WTC11 (cell line): ENCODE data around the gene IL36RN. TPM values are rescaled to one million over a fixed set of nuclear protein-coding genes. Genes with fewer than 3 reads are reported as not detected.

Experiments
- ATAC-seq: fragments of 200-7000 bp; cut with Tn5 transposase; 2 replicates; pipeline ENCODE4 v1.10.0; 2021; ENCODE audit warnings: mild to moderate bottlenecking, moderate library complexity
- Bru-seq: library from RNA; stranded (reverse); fragments of 400-500 nt; gene quantifications from one replicate; lab custom pipeline; 2021; lab: Mats Ljungman, UMichigan
- CTCF ChIA-PET: fragments of 300-600 bp; sonication (Branson Sonifier 250); formaldehyde crosslinking; loops from one replicate; lab custom pipeline; 2021; ENCODE audit warnings: antibody characterized with exemption; lab: Charles Lee
- POLR2A ChIA-PET: fragments of 350-600 bp; sonication (Branson Sonifier 250); formaldehyde crosslinking; loops from one replicate; lab custom pipeline; 2021; ENCODE audit warnings: antibody characterized with exemption; lab: Charles Lee
- DNase-seq: peaks from one replicate; pipeline ENCODE4 v3.0.0; 2021; ENCODE audit warnings: low spot score
- H3K27ac Mint-ChIP-seq: 2 replicates; pipeline ENCODE4 v1.8.0; 2021; ENCODE audit warnings: mixed read lengths
- H3K27me3 Mint-ChIP-seq: 2 replicates; pipeline ENCODE4 v1.8.0; 2021; ENCODE audit warnings: low read depth, mild to moderate bottlenecking, moderate library complexity, mixed read lengths
- H3K36me3 Mint-ChIP-seq: 2 replicates; pipeline ENCODE4 v1.8.0; 2021; ENCODE audit warnings: mixed read lengths
- H3K4me1 Mint-ChIP-seq: 2 replicates; pipeline ENCODE4 v1.8.0; 2022; ENCODE audit warnings: mixed read lengths
- H3K4me3 Mint-ChIP-seq: 2 replicates; pipeline ENCODE4 v1.8.0; 2021; ENCODE audit warnings: mild to moderate bottlenecking, moderate library complexity, mixed read lengths
- H3K9me3 Mint-ChIP-seq: 2 replicates; pipeline ENCODE4 v1.8.0; 2021; ENCODE audit warnings: mixed read lengths
- ATF1 ChIP-seq: sonication (generic); formaldehyde crosslinking; IDR thresholded peaks from 2 replicates; pipeline ENCODE4 v1.8.1; 2023; ENCODE audit warnings: mild to moderate bottlenecking, moderate library complexity, missing genetic modification reagents
- CBFB ChIP-seq: sonication (generic); formaldehyde crosslinking; IDR thresholded peaks from 2 replicates; pipeline ENCODE4 v1.8.1; 2022; ENCODE audit warnings: mild to moderate bottlenecking, low read depth, missing genetic modification reagents
- ERG ChIP-seq: fragments of 250-450 bp; sonication (Bioruptor Pico); IDR thresholded peaks from 2 replicates; pipeline ENCODE4 v1.8.0; 2021; ENCODE audit warnings: mild to moderate bottlenecking
- ETV6 ChIP-seq: sonication (generic); formaldehyde crosslinking; IDR thresholded peaks from 2 replicates; pipeline ENCODE4 v1.8.1; 2022; ENCODE audit warnings: mild to moderate bottlenecking, missing genetic modification reagents
- FOXK1 ChIP-seq: sonication (generic); formaldehyde crosslinking; IDR thresholded peaks from 2 replicates; pipeline ENCODE4 v1.8.0; 2022; ENCODE audit warnings: mild to moderate bottlenecking, moderate library complexity, missing genetic modification reagents
- FOXP1 ChIP-seq: sonication (generic); formaldehyde crosslinking; IDR thresholded peaks from 2 replicates; pipeline ENCODE4 v1.8.0; 2022; ENCODE audit warnings: missing genetic modification reagents, mild to moderate bottlenecking, moderate library complexity, borderline replicate concordance
- GTF2I ChIP-seq: fragments of 250-450 bp; sonication (Bioruptor Pico); conservative IDR thresholded peaks from 2 replicates; pipeline ENCODE4 v1.4.0; 2021; ENCODE audit warnings: mild to moderate bottlenecking
- JAZF1 ChIP-seq: fragments of 250-450 bp; sonication (Bioruptor Pico); IDR thresholded peaks from 2 replicates; pipeline ENCODE4 v1.9.0; 2021; ENCODE audit warnings: moderate library complexity, mild to moderate bottlenecking, inconsistent platforms
- MYBL2 ChIP-seq: sonication (generic); formaldehyde crosslinking; IDR thresholded peaks from 2 replicates; pipeline ENCODE4 v1.8.1; 2023; ENCODE audit warnings: mild to moderate bottlenecking, moderate library complexity, missing genetic modification reagents
- NFE2L1 ChIP-seq: sonication (generic); formaldehyde crosslinking; IDR thresholded peaks from 2 replicates; pipeline ENCODE4 v1.8.1; 2023; ENCODE audit warnings: missing genetic modification reagents
- NR3C1 ChIP-seq: sonication (generic); formaldehyde crosslinking; conservative IDR thresholded peaks from 2 replicates; pipeline ENCODE4 v1.8.1; 2023; ENCODE audit warnings: low read depth, mild to moderate bottlenecking, missing genetic modification reagents
- OVOL2 ChIP-seq: fragments of 250-450 bp; sonication (Bioruptor Pico); IDR thresholded peaks from 2 replicates; pipeline ENCODE4 v1.9.0; 2021; ENCODE audit warnings: mild to moderate bottlenecking, borderline replicate concordance
- PREB ChIP-seq: sonication (generic); formaldehyde crosslinking; IDR thresholded peaks from 2 replicates; pipeline ENCODE4 v1.8.1; 2022; ENCODE audit warnings: mild to moderate bottlenecking, missing genetic modification reagents, moderate library complexity, borderline replicate concordance
- RELA ChIP-seq: sonication (generic); formaldehyde crosslinking; IDR thresholded peaks from 2 replicates; pipeline ENCODE4 v1.8.1; 2022; ENCODE audit warnings: missing genetic modification reagents, mild to moderate bottlenecking, borderline replicate concordance
- SP1 ChIP-seq: sonication (generic); formaldehyde crosslinking; conservative IDR thresholded peaks from 2 replicates; pipeline ENCODE4 v1.8.1; 2022; ENCODE audit warnings: missing genetic modification reagents
- TCF7 ChIP-seq: sonication (generic); formaldehyde crosslinking; IDR thresholded peaks from 2 replicates; pipeline ENCODE4 v1.8.0; 2022; ENCODE audit warnings: mild to moderate bottlenecking, low read depth, missing genetic modification reagents, moderate library complexity
- USF1 ChIP-seq: sonication (generic); formaldehyde crosslinking; IDR thresholded peaks from 2 replicates; pipeline ENCODE4 v1.8.0; 2022; ENCODE audit warnings: mild to moderate bottlenecking, missing genetic modification reagents
- ZBTB21 ChIP-seq: sonication (generic); formaldehyde crosslinking; IDR thresholded peaks from 2 replicates; pipeline ENCODE4 v1.8.1; 2023; ENCODE audit warnings: mild to moderate bottlenecking, missing genetic modification reagents, borderline replicate concordance
- ZNF232 ChIP-seq: sonication (generic); formaldehyde crosslinking; IDR thresholded peaks from 2 replicates; pipeline ENCODE4 v1.8.0; 2022; ENCODE audit warnings: mild to moderate bottlenecking, missing genetic modification reagents
- ZNF263 ChIP-seq: sonication (generic); formaldehyde crosslinking; IDR thresholded peaks from 2 replicates; pipeline ENCODE4 v1.8.1; 2022; ENCODE audit warnings: low read depth, mild to moderate bottlenecking, moderate library complexity, missing genetic modification reagents
- ZNF317 ChIP-seq: sonication (generic); formaldehyde crosslinking; IDR thresholded peaks from 2 replicates; pipeline ENCODE4 v1.8.1; 2023; ENCODE audit warnings: low read depth, mild to moderate bottlenecking, moderate library complexity, missing genetic modification reagents, borderline replicate concordance
- ZNF425 ChIP-seq: fragments of 250-450 bp; sonication (Bioruptor Pico); conservative IDR thresholded peaks from 2 replicates; pipeline ENCODE4 v1.9.0; 2021; ENCODE audit warnings: mild to moderate bottlenecking
- ZNF532 ChIP-seq: fragments of 250-450 bp; sonication (Bioruptor Pico); IDR thresholded peaks from 2 replicates; pipeline ENCODE4 v1.9.0; 2021; ENCODE audit warnings: mild to moderate bottlenecking, borderline replicate concordance
- long read RNA-seq, 3 experiments: library from RNA in 1 of 3; library from capped mRNA in 1 of 3; library from polyadenylated mRNA in 1 of 3; unstranded in 2 of 3; stranded (forward) in 1 of 3; transcript quantifications; one replicate each; pipeline ENCODE4 v2.0.0, GENCODE V29; 2021
- total RNA-seq: library from RNA; stranded (reverse); gene quantifications from 3 replicates; pipeline ENCODE4 v1.2.3, GENCODE V29; 2021

IL36RN gene
- not detected in 3 replicates for total RNA-seq
- not detected for Bru-seq, nascent RNA
- long read RNA-seq, experiment 1, result 0 reads
- long read RNA-seq, experiment 2, result 0 reads
- long read RNA-seq, experiment 3, result 0 reads

- H3K4me1 Mint-ChIP-seq, result no peaks in the 10 kb centered on the region
- H3K27me3 Mint-ChIP-seq, result peaks cover 79% of the 10 kb centered on the region
- no peak within 1 kb of the TSS for H3K4me3 Mint-ChIP-seq
- no peak for ATAC-seq
- H3K36me3 Mint-ChIP-seq, result peaks cover 19% of the 10 kb centered on the region
- ChIA-PET CTCF (interaction anchor here (0.5 to 1.9 kb wide), 4 partner anchors 18 to 79 kb away, joined by 3 to 10 read pairs (median 4); no protein-coding TSS in a partner anchor), POLR2A (no interaction called here)
- H3K9me3 Mint-ChIP-seq, result peaks cover 33% of the 10 kb centered on the region
- TF ChIP-seq FOXP1 (no peak), ERG (CRISPR knock-in tag) (no peak), ZNF425 (CRISPR knock-in tag) (no peak), MYBL2 (CRISPR knock-in tag) (no peak)
- no peak for DNase-seq
- H3K27ac Mint-ChIP-seq, result no peak within 1 kb of the TSS
These were observed at the start of gene IL36RN for GRCh38 chr2:113058998-113059960. IL36RN (plus strand) TSS chr2:113059198; CDS start chr2:113059439, 241 bp downstream.

GRCh38 chr2:113009622-113010021, 49.4 kb upstream of the IL36RN start:
- ChIA-PET POLR2A (no interaction called here), CTCF (no interaction called here)
- H3K36me3 Mint-ChIP-seq, result no peaks in the 10 kb centered on the region
- no peak for DNase-seq
- no peak overlapping the region for H3K4me3 Mint-ChIP-seq
- ATAC-seq, result no peak
- H3K27ac Mint-ChIP-seq, result no peak overlapping the region
- H3K4me1 Mint-ChIP-seq, result no peaks in the 10 kb centered on the region
- peaks cover 29% of the 10 kb centered on the region for H3K9me3 Mint-ChIP-seq
- TF ChIP-seq ZNF232, result no peak
- TF ChIP-seq FOXK1 (CRISPR knock-in tag), result no peak
- no peak for TF ChIP-seq OVOL2 (CRISPR knock-in tag)
- no peak for TF ChIP-seq ETV6 (CRISPR knock-in tag)
- TF ChIP-seq GTF2I (CRISPR knock-in tag), result no peak
- no peak for TF ChIP-seq NR3C1
- no peak for TF ChIP-seq USF1 (CRISPR knock-in tag)
- TF ChIP-seq ZNF532 (CRISPR knock-in tag), result no peak
- no peak for TF ChIP-seq JAZF1 (CRISPR knock-in tag)
- TF ChIP-seq RELA (CRISPR knock-in tag), result no peak
- TF ChIP-seq MYBL2 (CRISPR knock-in tag), result no peak
- no peak for TF ChIP-seq ZNF263 (CRISPR knock-in tag)
- no peak for TF ChIP-seq SP1 (CRISPR knock-in tag)
- TF ChIP-seq PREB (CRISPR knock-in tag), result no peak
- no peak for TF ChIP-seq NFE2L1
- TF ChIP-seq CBFB (CRISPR knock-in tag), result no peak
- TF ChIP-seq ATF1 (CRISPR knock-in tag), result no peak
- no peak for TF ChIP-seq TCF7 (CRISPR knock-in tag)
- no peak for TF ChIP-seq ZNF317 (CRISPR knock-in tag)
- no peak for TF ChIP-seq ZBTB21
- H3K27me3 Mint-ChIP-seq, result peaks cover 14% of the 10 kb centered on the region
